Measurements from ENCODE around the gene PRKCG.

Gene PRKCG

GRCh38 chr19:53951436-53951835 lies 69.4 kb downstream of the PRKCG start:
- TF ChIP-seq CTCF (conservative IDR thresholded peaks at IDR 0.05; ENCODE audit: control insufficient read depth, insufficient read depth, low read depth, low read length) = no peak
- no peak overlapping the region for H3K4me3 ChIP-seq (ENCODE audit: control insufficient read depth, low read depth, low read length)
- DNase-seq (ENCODE audit: low read depth) = no peak

- TF ChIP-seq CTCF (conservative IDR thresholded peaks at IDR 0.05; ENCODE audit: control insufficient read depth, insufficient read depth, low read depth, low read length) = no peak
- no peak overlapping the region for H3K4me3 ChIP-seq (ENCODE audit: control insufficient read depth, low read depth, low read length)
- DNase-seq (ENCODE audit: low read depth) = no peak
Measured at GRCh38 chr19:53951947-53952346, 70.0 kb downstream of the PRKCG start.

GRCh38 chr19:53953383-53953782 lies 71.4 kb downstream of the PRKCG start:
- no peak overlapping the region for H3K4me3 ChIP-seq (ENCODE audit: control insufficient read depth, low read depth, low read length)
- TF ChIP-seq CTCF (conservative IDR thresholded peaks at IDR 0.05; ENCODE audit: control insufficient read depth, insufficient read depth, low read depth, low read length) = no peak
- no peak for DNase-seq (ENCODE audit: low read depth)
